Activated CD4-positive, alpha-beta memory T cell treated with anti-CD3 and anti-CD28 coated beads for 36 hours (primary cell): Measurements from ENCODE around the gene FAM107B. TPM values are rescaled to one million over a fixed set of nuclear protein-coding genes. Genes with fewer than 3 reads are reported as not detected.

Source experiments
- CTCF ChIA-PET: fragments of 350-600 bp; sonication (Branson Sonifier 250); formaldehyde crosslinking; loops from one replicate; lab custom pipeline; 2021; ENCODE audit warnings: antibody characterized with exemption, inconsistent platforms; lab: Charles Lee
- POLR2A ChIA-PET: fragments of 350-600 bp; sonication (Branson Sonifier 250); formaldehyde crosslinking; loops from one replicate; lab custom pipeline; 2021; ENCODE audit warnings: antibody characterized with exemption; lab: Charles Lee
- DNase-seq: peaks from one replicate; pipeline ENCODE4 v3.0.0-alpha.2; 2020
- H3K27ac Mint-ChIP-seq: one replicate; pipeline ENCODE4 v1.8.0; 2021; ENCODE audit warnings: mixed read lengths
- H3K27me3 Mint-ChIP-seq: one replicate; pipeline ENCODE4 v1.8.0; 2021; ENCODE audit warnings: mixed read lengths
- H3K36me3 Mint-ChIP-seq: one replicate; pipeline ENCODE4 v1.8.0; 2021; ENCODE audit warnings: mixed read lengths
- H3K4me1 Mint-ChIP-seq: one replicate; pipeline ENCODE4 v1.8.0; 2021; ENCODE audit warnings: low read depth, mixed read lengths
- H3K4me3 Mint-ChIP-seq: one replicate; pipeline ENCODE4 v1.8.0; 2021; ENCODE audit warnings: mild to moderate bottlenecking, mixed read lengths
- H3K9me3 Mint-ChIP-seq: one replicate; pipeline ENCODE4 v1.8.0; 2021; ENCODE audit warnings: mixed read lengths
- intact Hi-C: fragments of 100-400 bp; cut with micrococcal nuclease; formaldehyde crosslinking; loops from one replicate; pipeline ENCODE4 v1.15.1; 2023
- total RNA-seq, 2 experiments: library from RNA; stranded (reverse); gene quantifications; one replicate each; pipeline ENCODE4 v1.2.3, GENCODE V29; 2021

FAM107B gene
- total RNA-seq, 2 experiments from 2014 or later, result 132 to 138 TPM

GRCh38 chr10:14500172-14500765 is 274.4 kb downstream of the FAM107B start:
- no peak overlapping the region for H3K4me3 Mint-ChIP-seq
- intact Hi-C loops, result loop anchor here (10.0 kb wide), 1 partner anchor 595 kb away; the partner anchor contains the start of gene RPP38
- POLR2A ChIA-PET, result no interaction called here
- no peaks in the 10 kb centered on the region for H3K9me3 Mint-ChIP-seq
- no peak overlapping the region for H3K27ac Mint-ChIP-seq
- no peaks in the 10 kb centered on the region for H3K36me3 Mint-ChIP-seq
- peaks cover 2% of the 10 kb centered on the region for H3K4me1 Mint-ChIP-seq
- DNase-seq, result no peak
- CTCF ChIA-PET, result interaction anchor here (1.1 to 2.4 kb wide), 7 partner anchors 10 to 337 kb away, joined by 3 to 15 read pairs (median 5); partner anchors contain the start of genes CDNF, HSPA14 and MSANTD7
- no peaks in the 10 kb centered on the region for H3K27me3 Mint-ChIP-seq

- Mint-ChIP-seq H3K4me1 (peaks cover 2% of the 10 kb centered on the region), H3K9me3 (no peaks in the 10 kb centered on the region), H3K36me3 (no peaks in the 10 kb centered on the region), H3K27me3 (no peaks in the 10 kb centered on the region), H3K4me3 (no peak overlapping the region), H3K27ac (no peak overlapping the region)
- ChIA-PET CTCF (interaction anchor here (0.5 to 3.3 kb wide), 11 partner anchors 9 to 338 kb away, joined by 3 to 23 read pairs (median 5); partner anchors contain the start of genes CDNF, HSPA14 and MSANTD7), POLR2A (no interaction called here)
- DNase-seq, result no peak
- intact Hi-C loops, result loop anchor here (1.0 to 5.0 kb wide), 5 partner anchors 43 to 338 kb away; partner anchors contain the start of genes CDNF, HSPA14 and MSANTD7
Observed at GRCh38 chr10:14499601-14499904, 275.1 kb downstream of the FAM107B start.

- Mint-ChIP-seq H3K27me3 (no peaks in the 10 kb centered on the region), H3K27ac (no peak overlapping the region), H3K4me1 (no peaks in the 10 kb centered on the region), H3K36me3 (no peaks in the 10 kb centered on the region), H3K4me3 (no peak overlapping the region), H3K9me3 (no peaks in the 10 kb centered on the region)
- no peak for DNase-seq
- ChIA-PET CTCF (interaction anchor here (0.7 to 3.3 kb wide), 9 partner anchors 8 to 339 kb away, joined by 3 to 23 read pairs (median 5); partner anchors contain the start of genes CDNF, HSPA14 and MSANTD7), POLR2A (no interaction called here)
- intact Hi-C loops, result loop anchor here (2.0 to 5.0 kb wide), 3 partner anchors 44 to 339 kb away; partner anchors contain the start of genes CDNF, HSPA14 and MSANTD7
Observed at GRCh38 chr10:14498326-14498725, 276.4 kb downstream of the FAM107B start.

- intact Hi-C loops, result no loop called here
- H3K36me3 Mint-ChIP-seq, result no peaks in the 10 kb centered on the region
- no peaks in the 10 kb centered on the region for H3K4me1 Mint-ChIP-seq
- no peaks in the 10 kb centered on the region for H3K9me3 Mint-ChIP-seq
- DNase-seq, result no peak
- ChIA-PET CTCF (no interaction called here), POLR2A (no interaction called here)
- H3K4me3 Mint-ChIP-seq, result no peak overlapping the region
- peaks cover 5% of the 10 kb centered on the region for H3K27me3 Mint-ChIP-seq
- no peak overlapping the region for H3K27ac Mint-ChIP-seq
Observed at GRCh38 chr10:14491811-14492210, 282.9 kb downstream of the FAM107B start.

- intact Hi-C loops, result no loop called here
- POLR2A ChIA-PET, result no interaction called here
- H3K4me3 Mint-ChIP-seq, result no peak overlapping the region
- no peaks in the 10 kb centered on the region for H3K4me1 Mint-ChIP-seq
- no peaks in the 10 kb centered on the region for H3K9me3 Mint-ChIP-seq
- no peak overlapping the region for H3K27ac Mint-ChIP-seq
- CTCF ChIA-PET, result interaction anchor here (0.8 kb wide), 1 partner anchor 9 kb away, joined by 6 read pairs; no protein-coding TSS in a partner anchor
- no peak for DNase-seq
- peaks cover 11% of the 10 kb centered on the region for H3K27me3 Mint-ChIP-seq
- H3K36me3 Mint-ChIP-seq, result no peaks in the 10 kb centered on the region
Observed at GRCh38 chr10:14489522-14490177, 285.0 kb downstream of the FAM107B start.

- Mint-ChIP-seq H3K4me3 (no peak overlapping the region), H3K27me3 (peaks cover 19% of the 10 kb centered on the region), H3K4me1 (no peaks in the 10 kb centered on the region), H3K9me3 (no peaks in the 10 kb centered on the region), H3K27ac (no peak overlapping the region), H3K36me3 (no peaks in the 10 kb centered on the region)
- POLR2A ChIA-PET, result interaction anchor here (1.3 kb wide), 1 partner anchor 302 kb away, joined by 4 read pairs; no protein-coding TSS in a partner anchor
- intact Hi-C loops, result no loop called here
- CTCF ChIA-PET, result interaction anchor here (0.6 to 1.4 kb wide), 4 partner anchors 10 to 291 kb away, joined by 3 to 5 read pairs (median 4); no protein-coding TSS in a partner anchor
- DNase-seq, result no peak
Observed at GRCh38 chr10:14487488-14487883, 287.2 kb downstream of the FAM107B start.

GRCh38 chr10:14486777-14487487 is 287.8 kb downstream of the FAM107B start:
- Mint-ChIP-seq H3K27me3 (peaks cover 19% of the 10 kb centered on the region), H3K4me3 (no peak overlapping the region), H3K4me1 (no peaks in the 10 kb centered on the region), H3K9me3 (no peaks in the 10 kb centered on the region), H3K27ac (no peak overlapping the region), H3K36me3 (no peaks in the 10 kb centered on the region)
- ChIA-PET CTCF (interaction anchor here (0.6 to 1.4 kb wide), 5 partner anchors 9 to 403 kb away, joined by 3 to 5 read pairs (median 3); no protein-coding TSS in a partner anchor), POLR2A (no interaction called here)
- intact Hi-C loops, result no loop called here
- DNase-seq, result no peak

- H3K4me3 Mint-ChIP-seq, result no peak overlapping the region
- H3K27me3 Mint-ChIP-seq, result peaks cover 19% of the 10 kb centered on the region
- no peak for DNase-seq
- H3K4me1 Mint-ChIP-seq, result no peaks in the 10 kb centered on the region
- intact Hi-C loops, result no loop called here
- H3K27ac Mint-ChIP-seq, result no peak overlapping the region
- ChIA-PET CTCF (no interaction called here), POLR2A (no interaction called here)
- H3K9me3 Mint-ChIP-seq, result no peaks in the 10 kb centered on the region
- H3K36me3 Mint-ChIP-seq, result no peaks in the 10 kb centered on the region
Observed at GRCh38 chr10:14485986-14486385, 288.7 kb downstream of the FAM107B start.

- Mint-ChIP-seq H3K27ac (no peak overlapping the region), H3K27me3 (peaks cover 17% of the 10 kb centered on the region), H3K36me3 (no peaks in the 10 kb centered on the region), H3K4me1 (no peaks in the 10 kb centered on the region), H3K4me3 (no peak overlapping the region), H3K9me3 (no peaks in the 10 kb centered on the region)
- DNase-seq, result no peak
- POLR2A ChIA-PET, result no interaction called here
- CTCF ChIA-PET, result no interaction called here
- intact Hi-C loops, result no loop called here
Observed at GRCh38 chr10:14483417-14483816, 291.3 kb downstream of the FAM107B start.

- H3K4me1 Mint-ChIP-seq, result no peaks in the 10 kb centered on the region
- H3K9me3 Mint-ChIP-seq, result no peaks in the 10 kb centered on the region
- ChIA-PET POLR2A (no interaction called here), CTCF (interaction anchor here (2.7 kb wide), 1 partner anchor 284 kb away, joined by 9 read pairs; no protein-coding TSS in a partner anchor)
- peaks cover 14% of the 10 kb centered on the region for H3K27me3 Mint-ChIP-seq
- H3K36me3 Mint-ChIP-seq, result no peaks in the 10 kb centered on the region
- H3K4me3 Mint-ChIP-seq, result no peak overlapping the region
- no peak overlapping the region for H3K27ac Mint-ChIP-seq
- intact Hi-C loops, result no loop called here
- DNase-seq, result no peak
Observed at GRCh38 chr10:14481752-14482151, 292.9 kb downstream of the FAM107B start.

- H3K4me1 Mint-ChIP-seq, result no peaks in the 10 kb centered on the region
- DNase-seq, result no peak
- H3K4me3 Mint-ChIP-seq, result no peak overlapping the region
- H3K36me3 Mint-ChIP-seq, result no peaks in the 10 kb centered on the region
- CTCF ChIA-PET, result interaction anchor here (2.7 kb wide), 1 partner anchor 284 kb away, joined by 9 read pairs; no protein-coding TSS in a partner anchor
- POLR2A ChIA-PET, result no interaction called here
- no peak overlapping the region for H3K27ac Mint-ChIP-seq
- intact Hi-C loops, result no loop called here
- peaks cover 14% of the 10 kb centered on the region for H3K27me3 Mint-ChIP-seq
- no peaks in the 10 kb centered on the region for H3K9me3 Mint-ChIP-seq
Observed at GRCh38 chr10:14481014-14481413, 293.7 kb downstream of the FAM107B start.
